ENCODE measurements around the gene ATP8B4.

DNA sequence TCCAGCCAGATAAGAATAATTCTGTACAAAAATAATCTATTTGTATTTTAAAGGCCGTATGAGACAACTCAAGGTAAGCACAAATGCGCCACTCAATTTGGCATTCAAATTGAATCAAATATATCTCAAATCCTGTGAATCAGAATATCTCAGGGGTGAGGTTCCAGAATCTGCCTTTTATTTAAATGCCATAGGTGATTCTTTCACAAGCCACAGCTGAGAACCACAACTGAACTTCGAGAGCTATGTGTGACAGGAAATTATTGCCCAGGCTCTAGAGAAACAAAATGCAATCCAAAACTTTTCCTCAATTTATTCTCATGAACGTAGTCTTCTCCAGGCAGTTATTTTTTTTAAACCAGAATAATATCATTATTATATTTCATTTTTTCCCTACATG is 11.9 kb downstream of the ATP8B4 start:
- TF ChIP-seq TCF4 (CRISPR knock-in tag; IDR thresholded peaks at IDR 0.05; ENCODE audit: borderline replicate concordance) (no peak), ZNF70 (CRISPR knock-in tag; IDR thresholded peaks at IDR 0.05) (no peak), ZFP3 (CRISPR knock-in tag; IDR thresholded peaks at IDR 0.05) (no peak), RARB (CRISPR knock-in tag; IDR thresholded peaks at IDR 0.05) (no peak), ESRRG (CRISPR knock-in tag; IDR thresholded peaks at IDR 0.05) (no peak), ZFP30 (CRISPR knock-in tag; IDR thresholded peaks at IDR 0.05) (no peak)
- TF ChIP-seq, protein P1, sequence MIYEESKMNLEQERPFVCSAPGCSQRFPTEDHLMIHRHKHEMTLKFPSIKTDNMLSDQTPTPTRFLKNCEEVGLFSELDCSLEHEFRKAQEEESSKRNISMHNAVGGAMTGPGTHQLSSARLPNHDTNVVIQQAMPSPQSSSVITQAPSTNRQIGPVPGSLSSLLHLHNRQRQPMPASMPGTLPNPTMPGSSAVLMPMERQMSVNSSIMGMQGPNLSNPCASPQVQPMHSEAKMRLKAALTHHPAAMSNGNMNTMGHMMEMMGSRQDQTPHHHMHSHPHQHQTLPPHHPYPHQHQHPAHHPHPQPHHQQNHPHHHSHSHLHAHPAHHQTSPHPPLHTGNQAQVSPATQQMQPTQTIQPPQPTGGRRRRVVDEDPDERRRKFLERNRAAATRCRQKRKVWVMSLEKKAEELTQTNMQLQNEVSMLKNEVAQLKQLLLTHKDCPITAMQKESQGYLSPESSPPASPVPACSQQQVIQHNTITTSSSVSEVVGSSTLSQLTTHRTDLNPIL (CRISPR knock-in tag; IDR thresholded peaks at IDR 0.05; ENCODE audit: low read depth) = no peak
- TF ChIP-seq, protein P2, sequence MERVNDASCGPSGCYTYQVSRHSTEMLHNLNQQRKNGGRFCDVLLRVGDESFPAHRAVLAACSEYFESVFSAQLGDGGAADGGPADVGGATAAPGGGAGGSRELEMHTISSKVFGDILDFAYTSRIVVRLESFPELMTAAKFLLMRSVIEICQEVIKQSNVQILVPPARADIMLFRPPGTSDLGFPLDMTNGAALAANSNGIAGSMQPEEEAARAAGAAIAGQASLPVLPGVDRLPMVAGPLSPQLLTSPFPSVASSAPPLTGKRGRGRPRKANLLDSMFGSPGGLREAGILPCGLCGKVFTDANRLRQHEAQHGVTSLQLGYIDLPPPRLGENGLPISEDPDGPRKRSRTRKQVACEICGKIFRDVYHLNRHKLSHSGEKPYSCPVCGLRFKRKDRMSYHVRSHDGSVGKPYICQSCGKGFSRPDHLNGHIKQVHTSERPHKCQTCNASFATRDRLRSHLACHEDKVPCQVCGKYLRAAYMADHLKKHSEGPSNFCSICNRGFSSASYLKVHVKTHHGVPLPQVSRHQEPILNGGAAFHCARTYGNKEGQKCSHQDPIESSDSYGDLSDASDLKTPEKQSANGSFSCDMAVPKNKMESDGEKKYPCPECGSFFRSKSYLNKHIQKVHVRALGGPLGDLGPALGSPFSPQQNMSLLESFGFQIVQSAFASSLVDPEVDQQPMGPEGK (CRISPR knock-in tag; IDR thresholded peaks at IDR 0.05; ENCODE audit: borderline replicate concordance) = no peak
- TF ChIP-seq, protein P3, sequence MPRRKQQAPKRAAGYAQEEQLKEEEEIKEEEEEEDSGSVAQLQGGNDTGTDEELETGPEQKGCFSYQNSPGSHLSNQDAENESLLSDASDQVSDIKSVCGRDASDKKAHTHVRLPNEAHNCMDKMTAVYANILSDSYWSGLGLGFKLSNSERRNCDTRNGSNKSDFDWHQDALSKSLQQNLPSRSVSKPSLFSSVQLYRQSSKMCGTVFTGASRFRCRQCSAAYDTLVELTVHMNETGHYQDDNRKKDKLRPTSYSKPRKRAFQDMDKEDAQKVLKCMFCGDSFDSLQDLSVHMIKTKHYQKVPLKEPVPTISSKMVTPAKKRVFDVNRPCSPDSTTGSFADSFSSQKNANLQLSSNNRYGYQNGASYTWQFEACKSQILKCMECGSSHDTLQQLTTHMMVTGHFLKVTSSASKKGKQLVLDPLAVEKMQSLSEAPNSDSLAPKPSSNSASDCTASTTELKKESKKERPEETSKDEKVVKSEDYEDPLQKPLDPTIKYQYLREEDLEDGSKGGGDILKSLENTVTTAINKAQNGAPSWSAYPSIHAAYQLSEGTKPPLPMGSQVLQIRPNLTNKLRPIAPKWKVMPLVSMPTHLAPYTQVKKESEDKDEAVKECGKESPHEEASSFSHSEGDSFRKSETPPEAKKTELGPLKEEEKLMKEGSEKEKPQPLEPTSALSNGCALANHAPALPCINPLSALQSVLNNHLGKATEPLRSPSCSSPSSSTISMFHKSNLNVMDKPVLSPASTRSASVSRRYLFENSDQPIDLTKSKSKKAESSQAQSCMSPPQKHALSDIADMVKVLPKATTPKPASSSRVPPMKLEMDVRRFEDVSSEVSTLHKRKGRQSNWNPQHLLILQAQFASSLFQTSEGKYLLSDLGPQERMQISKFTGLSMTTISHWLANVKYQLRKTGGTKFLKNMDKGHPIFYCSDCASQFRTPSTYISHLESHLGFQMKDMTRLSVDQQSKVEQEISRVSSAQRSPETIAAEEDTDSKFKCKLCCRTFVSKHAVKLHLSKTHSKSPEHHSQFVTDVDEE (CRISPR knock-in tag; IDR thresholded peaks at IDR 0.05) = no peak
